ENCODE data around the gene TNNT3. TPM values are rescaled to one million over a fixed set of nuclear protein-coding genes. Genes with fewer than 3 reads are reported as not detected.

The TNNT3 gene
- total RNA-seq, 1 experiment from 2014 or later, result 0.71 TPM

DNA sequence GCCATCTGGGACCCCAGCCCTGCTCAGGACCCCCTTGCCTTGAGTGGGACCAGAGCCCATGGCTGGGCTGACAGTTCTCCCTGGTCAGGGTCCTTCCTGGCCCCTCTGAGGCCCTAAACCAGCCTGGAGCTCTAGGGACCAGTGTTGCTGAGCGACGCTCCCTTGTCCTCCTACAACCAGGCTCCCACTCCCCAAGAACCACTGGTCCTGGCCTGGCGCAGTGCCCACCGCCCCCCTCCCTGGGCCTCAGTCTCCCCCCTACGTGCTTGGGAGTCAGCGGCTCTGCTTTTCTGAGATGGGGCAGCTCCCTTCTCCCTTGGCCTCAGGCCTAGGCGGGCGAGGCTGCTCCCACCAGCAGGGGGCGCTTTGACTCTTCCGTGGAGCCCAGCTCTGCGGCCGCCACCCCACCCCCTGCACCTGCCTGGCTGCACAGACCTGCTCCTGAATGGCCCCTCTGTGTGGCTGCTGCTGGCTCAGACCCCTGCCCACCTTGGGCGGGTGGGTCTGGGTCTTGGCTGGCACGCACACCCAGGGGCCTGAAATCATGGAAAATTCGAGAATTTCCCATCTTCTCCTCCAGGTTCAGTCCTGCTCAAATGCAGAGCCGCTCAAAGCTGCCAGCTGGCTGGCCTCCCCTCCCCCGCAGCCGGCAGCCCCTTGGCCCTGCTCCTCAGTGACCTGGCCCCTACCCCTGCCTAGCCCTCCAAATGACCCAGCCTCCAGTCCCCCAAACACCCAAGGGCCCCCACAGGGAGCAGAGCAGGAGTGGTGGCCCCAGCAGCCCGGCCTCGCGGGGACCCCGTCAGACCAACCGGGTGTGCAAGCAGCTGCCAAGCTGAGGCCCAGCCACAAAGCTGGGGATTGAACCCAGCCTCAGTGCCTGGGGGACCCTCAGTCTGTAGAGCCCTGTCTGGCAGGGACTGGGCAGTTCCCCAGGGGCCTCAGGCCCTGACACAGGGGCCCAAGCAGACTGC, 37.0 kb upstream of the TNNT3 start:
- no peak overlapping the region for H2AFZ ChIP-seq (ENCODE audit: low read depth, low read length, poor library complexity, severe bottlenecking)
- no peaks in the 10 kb centered on the region for H3K4me1 ChIP-seq (ENCODE audit: control insufficient read depth in 1 of 2, insufficient read depth in 2 of 2, low read length in 2 of 2)
- no peak for TF ChIP-seq POLR2A (IDR thresholded peaks at IDR 0.05; ENCODE audit: borderline replicate concordance, extremely low read depth, insufficient read depth, insufficient read length)
- TF ChIP-seq, protein P1, sequence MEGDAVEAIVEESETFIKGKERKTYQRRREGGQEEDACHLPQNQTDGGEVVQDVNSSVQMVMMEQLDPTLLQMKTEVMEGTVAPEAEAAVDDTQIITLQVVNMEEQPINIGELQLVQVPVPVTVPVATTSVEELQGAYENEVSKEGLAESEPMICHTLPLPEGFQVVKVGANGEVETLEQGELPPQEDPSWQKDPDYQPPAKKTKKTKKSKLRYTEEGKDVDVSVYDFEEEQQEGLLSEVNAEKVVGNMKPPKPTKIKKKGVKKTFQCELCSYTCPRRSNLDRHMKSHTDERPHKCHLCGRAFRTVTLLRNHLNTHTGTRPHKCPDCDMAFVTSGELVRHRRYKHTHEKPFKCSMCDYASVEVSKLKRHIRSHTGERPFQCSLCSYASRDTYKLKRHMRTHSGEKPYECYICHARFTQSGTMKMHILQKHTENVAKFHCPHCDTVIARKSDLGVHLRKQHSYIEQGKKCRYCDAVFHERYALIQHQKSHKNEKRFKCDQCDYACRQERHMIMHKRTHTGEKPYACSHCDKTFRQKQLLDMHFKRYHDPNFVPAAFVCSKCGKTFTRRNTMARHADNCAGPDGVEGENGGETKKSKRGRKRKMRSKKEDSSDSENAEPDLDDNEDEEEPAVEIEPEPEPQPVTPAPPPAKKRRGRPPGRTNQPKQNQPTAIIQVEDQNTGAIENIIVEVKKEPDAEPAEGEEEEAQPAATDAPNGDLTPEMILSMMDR (IDR thresholded peaks at IDR 0.05 in 2 of 3, conservative IDR thresholded peaks at IDR 0.05 in 1 of 3; ENCODE audit: borderline replicate concordance in 1 of 3, insufficient read depth in 1 of 3, low read depth in 2 of 3, low read length in 2 of 3), result peak; percentile 88 to 92 (median 91)
- TF ChIP-seq YY1 (IDR thresholded peaks at IDR 0.05; ENCODE audit: extremely low read depth, insufficient replicate concordance, low read depth, low read length), result peak; percentile 20
- TF ChIP-seq RAD21 (IDR thresholded peaks at IDR 0.05; ENCODE audit: low read depth), result peak; percentile 95
- DNase-seq (ENCODE audit: low read depth, low spot score) (peak; percentile 43), ATAC-seq (peak; percentile 99)
- H3K9ac ChIP-seq (ENCODE audit: low read length), result no peak overlapping the region
- no peak overlapping the region for H3K27ac ChIP-seq (ENCODE audit: low read depth, low read length)
- no peaks in the 10 kb centered on the region for H3K9me3 ChIP-seq (ENCODE audit: control insufficient read depth in 1 of 2, insufficient read depth in 1 of 2, low read depth in 1 of 2, low read length in 2 of 2)
- peaks cover 4% of the 10 kb centered on the region; the same call in 1 of the 2 replicates for H3K27me3 ChIP-seq (ENCODE audit: insufficient read depth, low read length)
- ChIA-PET POLR2A (interaction anchor here (0.6 to 1.3 kb wide), 2 partner anchors 268 to 269 kb away, joined by 3 to 5 read pairs; no protein-coding TSS in a partner anchor), RAD21 (ENCODE audit: low non-redundant PET in 1 of 2, low total read pairs in 2 of 2, uncharacterized antibody in 2 of 2, unreplicated experiment in 2 of 2) (interaction anchor here (0.6 to 2.1 kb wide), 8 partner anchors 43 to 274 kb away, joined by 3 to 18 read pairs (median 5); no protein-coding TSS in a partner anchor), CTCF (interaction anchor here (0.5 to 2.5 kb wide), 27 partner anchors 16 to 1187 kb away, joined by 3 to 60 read pairs (median 5); partner anchors contain the start of genes H19, SYT8, TNNI2 and TNNT3)
- H3K36me3 ChIP-seq (ENCODE audit: control insufficient read depth in 1 of 2, insufficient read depth in 2 of 2, low read length in 2 of 2), result no peaks in the 10 kb centered on the region
- H3K4me3 ChIP-seq (replicated peaks in 1 of 2; ENCODE audit: low read depth in 1 of 2, low read length in 2 of 2), result no peak overlapping the region
- H4K20me1 ChIP-seq (ENCODE audit: insufficient read depth), result no peaks in the 10 kb centered on the region
- intact Hi-C loops (cut with micrococcal nuclease), result loop anchor here (1.0 to 5.0 kb wide), 3 partner anchors 35 to 268 kb away; partner anchors contain the start of gene TNNT3
- no peak overlapping the region for H3K4me2 ChIP-seq (ENCODE audit: low read length)
- H3K9me2 ChIP-seq (ENCODE audit: insufficient read depth), result no peaks in the 10 kb centered on the region
- BruUV-seq (replicated peaks), result no TSS peak
- no peaks in the 10 kb centered on the region for H3K79me2 ChIP-seq (ENCODE audit: insufficient read depth, low read length)
